ENCODE results near the gene DLG5.

DNA sequence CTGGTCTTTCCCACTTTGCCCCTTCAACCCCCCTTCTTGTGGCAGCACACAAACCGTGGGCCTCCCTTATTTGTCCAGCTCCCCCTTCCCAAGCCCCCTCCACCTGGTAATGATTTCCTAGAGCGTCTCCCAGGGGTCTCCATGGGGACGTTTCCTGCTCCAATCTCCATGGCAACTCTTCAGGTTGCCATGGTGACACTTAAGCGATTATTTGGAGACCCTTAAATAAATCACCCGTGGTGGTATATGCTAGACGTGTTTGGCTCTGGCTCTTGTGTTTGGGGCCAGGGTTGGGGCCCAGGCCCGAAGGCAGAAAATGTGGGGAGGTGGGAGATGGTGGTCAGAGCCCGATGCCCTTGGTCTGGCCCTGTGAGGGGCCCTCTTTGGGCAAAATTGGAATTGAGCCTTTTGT is 41.1 kb upstream of the DLG5 start:
- TF ChIP-seq CTCF (IDR thresholded peaks at IDR 0.05) (no peak), GABPA (IDR thresholded peaks at IDR 0.05; ENCODE audit: low read depth) (no peak), POLR2AphosphoS5 (IDR thresholded peaks at IDR 0.05; ENCODE audit: low read depth, low read length) (no peak), GATA2 (CRISPR knock-in tag; IDR thresholded peaks at IDR 0.05) (no peak), SIN3A (IDR thresholded peaks at IDR 0.05; ENCODE audit: borderline replicate concordance, low read depth, low read length) (no peak), FOXM1 (IDR thresholded peaks at IDR 0.05; ENCODE audit: low read depth) (no peak), NRF1 (IDR thresholded peaks at IDR 0.05; ENCODE audit: low read depth, low read length) (no peak), CHD2 (IDR thresholded peaks at IDR 0.05; ENCODE audit: low read length, partially characterized antibody) (no peak)
- TF ChIP-seq, protein P1, sequence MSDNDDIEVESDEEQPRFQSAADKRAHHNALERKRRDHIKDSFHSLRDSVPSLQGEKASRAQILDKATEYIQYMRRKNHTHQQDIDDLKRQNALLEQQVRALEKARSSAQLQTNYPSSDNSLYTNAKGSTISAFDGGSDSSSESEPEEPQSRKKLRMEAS (IDR thresholded peaks at IDR 0.05; ENCODE audit: low read depth): no peak
